ENCODE data around the gene CD68. TPM values are rescaled to one million over a fixed set of nuclear protein-coding genes. Genes with fewer than 3 reads are reported as not detected.

CD68 gene
- total RNA-seq, 1 donor from 2014 or later = 1.1 TPM

- H3K4me3 Mint-ChIP-seq (ENCODE audit: unreplicated experiment) = no peak within 1 kb of the TSS
- no peak for TF ChIP-seq CTCF (IDR thresholded peaks at IDR 0.05)
- no peaks in the 10 kb centered on the region for H3K27me3 Mint-ChIP-seq (ENCODE audit: unreplicated experiment)
- no peak for DNase-seq (ENCODE audit: extremely low spot score, unreplicated experiment)
- H3K4me1 Mint-ChIP-seq (ENCODE audit: unreplicated experiment) = peaks cover 13% of the 10 kb centered on the region
- H3K27ac Mint-ChIP-seq (ENCODE audit: unreplicated experiment) = no peak within 1 kb of the TSS
- peaks cover 8% of the 10 kb centered on the region for H3K36me3 Mint-ChIP-seq (ENCODE audit: unreplicated experiment)
- H3K9me3 Mint-ChIP-seq (ENCODE audit: unreplicated experiment) = no peaks in the 10 kb centered on the region
Measured at GRCh38 chr17:7629939-7630571, 50.6 kb downstream of the CD68 start, which contains the start of gene SHBG. Gene SHBG (plus strand): TSS chr17:7630135. CDS start chr17:7630173, 38 bp downstream.

Other genes with a start within 250 kb of the CD68 start
- 2.0 and 4.2 TPM in 2 replicates for gene ACAP1, start 243.1 kb upstream of the CD68 start, total RNA-seq
- gene KCTD11, start 227.5 kb upstream of the CD68 start, total RNA-seq = 12.7 and 13.3 TPM in 2 replicates
- not detected in 2 replicates for gene TMEM95, start 224.5 kb upstream of the CD68 start, total RNA-seq
- not detected in 2 replicates for gene TNK1, start 198.5 kb upstream of the CD68 start, total RNA-seq
- 73.9 and 81.4 TPM in 2 replicates for gene PLSCR3, start 185.1 kb upstream of the CD68 start, total RNA-seq
- gene TMEM256, start 175.5 kb upstream of the CD68 start, total RNA-seq = 40.7 and 45.9 TPM in 2 replicates
- 53.8 and 56.8 TPM in 2 replicates for gene NLGN2, start 171.8 kb upstream of the CD68 start, total RNA-seq
- not detected in 2 replicates for gene SPEM1, start 159.3 kb upstream of the CD68 start, total RNA-seq
- gene SPEM2, start 154.0 kb upstream of the CD68 start, total RNA-seq = not detected in 2 replicates
- gene SPEM3, start 150.8 kb upstream of the CD68 start, total RNA-seq = not detected in 2 replicates
- 6.4 and 6.7 TPM in 2 replicates for gene TMEM102, start 144.2 kb upstream of the CD68 start, total RNA-seq
- gene FGF11, start 140.1 kb upstream of the CD68 start, total RNA-seq = 1.3 and 1.5 TPM in 2 replicates
- gene CHRNB1, start 134.6 kb upstream of the CD68 start, total RNA-seq = 9.3 and 11.0 TPM in 2 replicates
- 47.9 and 49.7 TPM in 2 replicates for gene ZBTB4, start 100.0 kb upstream of the CD68 start, total RNA-seq
- not detected in 2 replicates for gene SLC35G6, start 98.2 kb upstream of the CD68 start, total RNA-seq
- gene POLR2A, start 95.3 kb upstream of the CD68 start, total RNA-seq = 148 and 149 TPM in 2 replicates
- 14.6 and 15.0 TPM in 2 replicates for gene TNFSF12, start 30.6 kb upstream of the CD68 start, total RNA-seq
- 1.3 and 1.5 TPM in 2 replicates for gene TNFSF13, start 20.9 kb upstream of the CD68 start, total RNA-seq
- gene SENP3, start 17.7 kb upstream of the CD68 start, total RNA-seq = 52.5 and 53.7 TPM in 2 replicates
- gene MPDU1, start 4.2 kb downstream of the CD68 start, total RNA-seq = 34.2 and 42.2 TPM in 2 replicates
- gene SOX15, start 10.5 kb downstream of the CD68 start, total RNA-seq = 0.78 TPM in 2 replicates
- gene FXR2, start 35.3 kb downstream of the CD68 start, total RNA-seq = 48.7 and 50.7 TPM in 2 replicates
- 134 and 135 TPM in 2 replicates for gene SAT2, start 48.2 kb downstream of the CD68 start, total RNA-seq
- 0.97 and 1.4 TPM in 2 replicates for gene SHBG, start 50.5 kb downstream of the CD68 start, total RNA-seq
- 2.4 and 3.0 TPM in 2 replicates for gene ATP1B2, start 71.3 kb downstream of the CD68 start, total RNA-seq
- gene TP53, start 107.9 kb downstream of the CD68 start, total RNA-seq = 98.7 and 99.5 TPM in 2 replicates
- gene WRAP53, start 108.8 kb downstream of the CD68 start, total RNA-seq = 11.8 and 13.4 TPM in 2 replicates
- 12.3 and 12.7 TPM in 2 replicates for gene EFNB3, start 125.6 kb downstream of the CD68 start, total RNA-seq
- 0.03 and 0.05 TPM in 2 replicates for gene DNAH2, start 138.1 kb downstream of the CD68 start, total RNA-seq

All from osteocyte (in vitro differentiated cells).